Stimulated activated CD4-positive, alpha-beta T cell treated with anti-CD3 and anti-CD28 coated beads, Interleukin-12 subunit alpha, Interleukin-12 subunit beta, amount 100 ng/mL, for 48 hours (primary cell): ENCODE data around the gene BRIX1.
"Not testable (repeated sequence)": the region's sequence is repeated elsewhere in the genome, so short reads cannot be mapped to it uniquely, and the experiment has no call there.

ENCODE experiments used
- DNase-seq, 3 donors: peaks; one replicate each; pipeline ENCODE4 v3.0.0-alpha.2; 2020; ENCODE audit warnings: low read depth in 2 of 3, low spot score in 1 of 3

BRIX1 gene

DNA sequence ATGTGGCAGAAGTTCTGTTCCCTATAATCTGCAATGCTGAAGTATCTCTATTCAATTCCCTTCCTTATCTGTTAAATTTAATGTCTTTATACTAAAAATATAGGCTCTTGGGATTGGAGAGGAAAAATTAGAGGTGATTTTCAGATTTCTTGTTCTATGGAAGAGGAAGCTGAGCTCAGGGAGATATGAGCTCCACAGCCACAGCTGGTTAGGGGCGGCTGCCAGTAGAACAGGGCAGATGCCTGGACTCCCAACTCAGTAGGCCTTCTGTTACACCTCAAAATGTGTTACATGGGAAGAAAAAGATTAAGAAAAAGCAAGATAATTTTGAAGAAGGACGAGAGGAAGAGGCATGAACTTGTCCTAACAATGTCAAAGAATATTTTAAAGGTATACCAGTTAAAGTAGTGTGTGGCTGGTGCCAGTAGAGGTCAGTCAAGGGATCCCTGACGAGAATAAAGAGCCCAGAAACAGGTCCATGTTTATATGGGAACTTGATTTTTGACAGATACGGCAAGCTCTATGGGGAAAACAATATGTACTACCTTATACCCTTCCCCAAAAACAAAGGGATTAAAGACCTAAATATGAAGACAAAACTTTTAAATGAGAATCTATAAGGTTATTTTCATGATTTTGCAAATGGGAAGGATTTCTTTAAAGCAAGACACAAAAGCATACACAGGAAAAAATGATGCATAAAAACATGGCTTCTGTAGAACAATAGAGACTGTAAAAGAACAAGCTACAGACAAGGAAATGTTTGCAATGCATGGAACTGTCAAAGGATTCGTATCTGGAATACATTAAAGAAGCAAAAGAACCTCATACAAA is 42.6 kb downstream of the BRIX1 start:
- no peak for DNase-seq

DNA sequence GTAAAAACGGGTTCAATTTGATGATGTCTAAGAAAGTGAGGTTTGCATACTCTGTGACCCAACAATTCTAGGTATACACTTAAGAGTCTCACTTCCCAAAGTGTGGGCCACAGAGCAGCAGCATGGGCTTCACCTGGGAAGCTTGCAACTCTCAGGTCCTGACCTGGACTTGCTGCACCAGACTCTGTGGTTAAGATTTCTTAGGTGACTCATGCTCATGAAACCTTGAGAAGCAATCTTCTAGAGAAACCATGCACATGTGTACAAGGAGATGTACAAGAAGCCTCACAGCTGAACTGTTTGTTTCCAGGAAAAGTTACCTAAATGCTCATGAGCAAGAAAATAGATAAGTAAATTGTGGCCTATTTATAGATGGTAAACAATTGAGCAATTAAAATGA is 43.8 kb downstream of the BRIX1 start:
- DNase-seq, result no peak

DNA sequence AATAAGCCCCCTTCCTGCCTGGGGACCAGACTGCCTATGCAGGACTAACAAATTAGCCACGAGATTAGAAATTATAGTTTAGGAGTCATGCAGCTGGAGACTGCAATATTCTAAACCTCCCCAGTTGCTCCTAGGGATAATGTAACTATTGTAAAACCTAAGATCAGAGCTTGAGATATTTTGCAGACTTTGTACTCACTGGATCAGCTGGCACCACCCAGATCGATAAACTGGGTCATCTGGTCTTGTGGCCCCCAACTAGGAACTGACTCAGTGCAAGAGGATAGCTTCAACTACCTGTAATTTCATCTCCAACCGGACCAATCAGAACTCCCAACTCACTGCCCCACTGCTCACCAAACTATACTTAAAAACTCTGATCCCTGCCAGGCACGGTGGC is 52.0 kb downstream of the BRIX1 start:
- DNase-seq, result no peak

DNA sequence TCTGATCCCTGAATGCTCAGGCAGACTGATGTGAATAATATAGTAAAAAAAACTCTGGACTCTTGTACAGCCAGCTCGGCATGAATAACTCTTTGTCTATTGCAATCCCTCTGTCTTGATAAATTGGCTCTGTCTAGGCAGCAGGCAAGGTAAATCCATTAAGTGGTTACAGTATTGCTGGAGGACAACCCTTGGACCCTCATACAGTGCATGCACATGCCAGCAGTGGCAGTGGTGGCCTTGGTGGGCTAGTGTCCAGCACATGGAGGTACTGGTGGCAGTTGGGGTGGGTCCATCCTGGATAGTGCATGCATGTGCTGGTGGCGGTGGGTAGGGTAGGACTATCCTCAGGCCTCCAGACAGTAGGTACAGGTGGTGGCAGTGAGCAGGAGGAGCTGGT is 52.7 kb downstream of the BRIX1 start:
- no peak for DNase-seq

DNA sequence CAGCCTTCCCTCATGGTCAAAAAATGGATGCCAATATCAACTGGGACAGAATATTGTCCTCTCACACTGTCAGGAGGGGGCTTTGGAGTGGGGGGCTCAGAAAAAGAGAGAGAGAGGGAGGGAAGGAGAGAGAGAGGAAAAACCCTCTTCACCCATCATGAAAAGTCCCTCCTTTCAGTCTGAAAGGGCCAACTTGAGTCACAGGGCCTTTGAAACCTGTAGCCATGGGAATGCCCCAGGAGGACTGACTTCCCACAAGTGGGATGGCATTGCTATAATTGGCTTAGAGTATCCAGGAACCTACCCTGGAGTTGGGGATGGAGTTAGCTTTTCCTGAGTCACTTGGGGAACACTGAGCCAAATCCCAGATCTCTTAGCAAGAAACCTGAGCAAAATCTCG is 55.0 kb downstream of the BRIX1 start:
- no peak for DNase-seq

DNA sequence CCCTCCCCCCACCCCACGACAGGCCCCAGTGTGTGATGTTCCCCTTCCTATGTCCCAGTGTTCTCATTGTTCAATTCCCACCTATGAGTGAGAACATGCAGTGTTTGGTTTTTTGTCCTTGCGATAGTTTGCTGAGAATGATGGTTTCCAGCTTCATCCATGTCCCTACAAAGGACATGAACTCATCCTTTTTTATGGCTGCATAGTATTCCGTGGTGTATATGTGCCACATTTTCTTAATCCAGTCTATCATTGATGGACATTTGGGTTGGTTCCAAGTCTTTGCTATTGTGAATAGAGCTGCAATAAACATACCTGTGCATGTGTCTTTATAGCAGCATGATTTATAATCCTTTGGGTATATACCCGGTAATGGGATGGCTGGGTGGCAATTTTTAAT is 56.1 kb downstream of the BRIX1 start:
- DNase-seq, result not testable (repeated sequence)
